Loucy (cell line): Measurements from ENCODE around the gene ANXA9.

Source experiments
- EZH2phosphoT487 ChIP-seq: fragments of 200-600 bp; IDR thresholded peaks from 2 replicates; pipeline ENCODE4 v1.6.1; 2018; ENCODE audit warnings: antibody characterized with exemption, mild to moderate bottlenecking, moderate library complexity, borderline replicate concordance
- TF ChIP-seq, protein P1 (sequence below): fragments of 200-600 bp; sonication (generic); conservative IDR thresholded peaks from 2 replicates; pipeline ENCODE4 v1.5.1; 2014; ENCODE audit warnings: mild to moderate bottlenecking, antibody characterized with exemption, low read length

DNA sequence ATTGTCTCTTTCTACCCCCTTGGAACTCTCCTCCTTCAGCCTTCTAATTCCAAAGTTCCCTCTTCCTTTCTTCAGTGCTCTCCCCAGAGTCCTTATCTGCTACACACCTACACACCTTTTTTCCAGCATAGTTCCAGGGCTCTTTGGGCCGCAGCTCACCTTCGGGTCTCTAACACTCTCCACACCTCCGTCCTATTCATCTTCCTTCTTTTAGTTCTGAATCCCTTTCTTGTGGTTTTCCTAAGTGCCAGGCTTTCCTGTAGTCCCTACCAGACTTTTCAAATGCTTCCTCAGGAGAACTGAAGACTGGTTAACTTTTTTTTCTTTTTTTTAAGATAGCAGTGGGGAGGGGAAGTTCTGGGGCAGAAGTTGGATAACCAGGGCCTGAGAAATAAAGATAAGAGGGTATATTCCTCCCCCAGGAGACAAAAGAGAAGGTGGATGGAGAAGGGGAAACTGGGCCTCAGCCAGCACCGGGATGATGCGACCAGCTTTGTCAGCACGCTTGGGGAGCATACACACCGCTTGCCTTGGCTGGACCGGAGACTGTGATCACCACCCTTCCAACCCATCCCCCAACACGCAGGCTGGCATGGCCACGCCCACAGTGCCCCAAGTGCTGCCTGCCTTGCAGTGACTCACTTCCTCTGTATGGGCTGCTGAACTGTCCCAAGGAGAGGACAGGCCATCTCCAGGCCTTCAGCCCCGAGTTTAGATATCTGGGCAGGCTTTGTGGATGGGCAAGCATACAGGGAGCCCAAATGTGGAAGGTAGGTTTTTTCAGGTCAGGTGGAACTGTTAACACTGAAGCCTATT is 5.0 kb upstream of the ANXA9 start:
- TF ChIP-seq, protein P1, sequence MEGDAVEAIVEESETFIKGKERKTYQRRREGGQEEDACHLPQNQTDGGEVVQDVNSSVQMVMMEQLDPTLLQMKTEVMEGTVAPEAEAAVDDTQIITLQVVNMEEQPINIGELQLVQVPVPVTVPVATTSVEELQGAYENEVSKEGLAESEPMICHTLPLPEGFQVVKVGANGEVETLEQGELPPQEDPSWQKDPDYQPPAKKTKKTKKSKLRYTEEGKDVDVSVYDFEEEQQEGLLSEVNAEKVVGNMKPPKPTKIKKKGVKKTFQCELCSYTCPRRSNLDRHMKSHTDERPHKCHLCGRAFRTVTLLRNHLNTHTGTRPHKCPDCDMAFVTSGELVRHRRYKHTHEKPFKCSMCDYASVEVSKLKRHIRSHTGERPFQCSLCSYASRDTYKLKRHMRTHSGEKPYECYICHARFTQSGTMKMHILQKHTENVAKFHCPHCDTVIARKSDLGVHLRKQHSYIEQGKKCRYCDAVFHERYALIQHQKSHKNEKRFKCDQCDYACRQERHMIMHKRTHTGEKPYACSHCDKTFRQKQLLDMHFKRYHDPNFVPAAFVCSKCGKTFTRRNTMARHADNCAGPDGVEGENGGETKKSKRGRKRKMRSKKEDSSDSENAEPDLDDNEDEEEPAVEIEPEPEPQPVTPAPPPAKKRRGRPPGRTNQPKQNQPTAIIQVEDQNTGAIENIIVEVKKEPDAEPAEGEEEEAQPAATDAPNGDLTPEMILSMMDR = no peak
- no peak for TF ChIP-seq EZH2phosphoT487
